Measurements from ENCODE around the gene OR7G2.

DNA sequence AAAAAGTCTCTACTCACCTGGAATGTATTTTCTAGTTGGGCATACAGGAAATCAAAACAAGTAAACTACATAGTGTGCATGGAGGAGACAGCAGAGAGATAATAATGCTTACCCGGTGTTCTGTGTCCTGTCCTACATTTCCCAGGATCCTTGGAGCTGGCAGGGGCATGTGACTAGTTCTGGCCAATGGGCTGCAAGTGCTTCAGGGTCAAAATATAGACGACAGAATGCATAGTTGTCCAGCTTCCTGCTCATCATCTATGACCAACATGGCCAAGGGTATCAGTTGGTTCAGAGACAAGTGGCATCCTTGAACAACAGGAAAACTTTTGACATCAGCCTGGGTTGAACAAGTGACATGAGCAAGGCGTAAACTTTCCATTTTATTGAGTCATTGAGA is 41.4 kb upstream of the OR7G2 start:
- no peak for TF ChIP-seq SUZ12 (IDR thresholded peaks at IDR 0.05; ENCODE audit: extremely low read depth, insufficient read depth, insufficient read length)
- no peak for TF ChIP-seq ZNF274 (IDR thresholded peaks at IDR 0.05; ENCODE audit: low read depth, low read length)
- TF ChIP-seq YY1 (IDR thresholded peaks at IDR 0.05; ENCODE audit: insufficient read depth, insufficient read length): no peak
